ENCODE measurements around the gene CYB561D2. TPM values are rescaled to one million over a fixed set of nuclear protein-coding genes. Genes with fewer than 3 reads are reported as not detected.

The CYB561D2 gene
- polyA plus RNA-seq, 4 donors = 25.8 to 39.1 (median 30.9) TPM

DNA sequence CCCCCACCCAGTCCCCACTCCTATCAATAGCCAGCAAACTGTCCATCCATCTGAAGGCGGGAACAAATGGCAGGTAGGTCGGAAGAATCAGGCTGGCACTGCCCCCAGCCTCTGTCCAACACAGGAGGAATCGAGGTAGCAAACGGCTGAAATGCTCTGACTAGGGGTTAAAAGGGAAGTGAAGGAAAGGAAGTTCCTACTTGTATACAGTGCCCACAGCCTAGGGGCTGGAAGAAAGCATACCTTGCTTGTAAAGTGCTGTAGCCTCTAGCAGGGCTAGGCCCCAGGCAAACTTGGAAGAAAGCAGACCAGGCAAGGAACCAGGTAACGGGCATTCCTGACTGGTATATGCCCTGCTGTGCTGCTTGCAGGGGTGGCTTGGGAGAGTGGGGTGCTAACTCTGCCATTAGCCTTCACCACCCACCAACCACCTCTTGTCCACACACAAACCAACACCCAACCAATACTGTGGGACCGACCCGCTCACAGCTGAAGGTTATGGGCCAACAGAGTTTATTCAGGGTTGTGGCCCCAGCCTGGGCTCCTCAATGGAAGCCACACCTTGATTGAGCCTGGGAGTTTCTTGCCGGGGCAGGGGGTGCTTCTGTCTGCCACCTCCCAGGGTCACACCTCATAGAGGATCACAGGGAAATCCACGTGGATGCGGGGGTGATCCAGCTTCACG, 25.0 kb upstream of the CYB561D2 start:
- Histone ChIP-seq H3K27ac (ENCODE audit: low read depth in 1 of 3, low read length in 2 of 3) (no peak overlapping the region), H3K27me3 (ENCODE audit: control insufficient read depth in 3 of 3, insufficient read depth in 3 of 3, low read length in 3 of 3) (no peaks in the 10 kb centered on the region), H3K4me3 (ENCODE audit: low read depth in 1 of 3, low read length in 3 of 3) (no peak overlapping the region), H3K4me1 (ENCODE audit: control insufficient read depth in 3 of 3, insufficient read depth in 2 of 3, low read depth in 1 of 3, low read length in 2 of 3) (peaks cover 0 to 46% (median 6%) of the 10 kb centered on the region in 3 donors), H3K36me3 (ENCODE audit: control insufficient read depth in 3 of 3, insufficient read depth in 2 of 3, low read depth in 1 of 3, low read length in 3 of 3) (peaks cover 7 to 46% (median 8%) of the 10 kb centered on the region in 3 donors), H3K9me3 (ENCODE audit: control insufficient read depth in 2 of 2, insufficient read depth in 1 of 2, low read depth in 1 of 2, low read length in 1 of 2) (no peaks in the 10 kb centered on the region)
- WGBS, 3 donors = 81 to 89% (median 85%) methylated on average over 11 of the region's 11 CpGs
- DNase-seq (no peak), FAIRE-seq (no peak)

GRCh38 chr3:50326182-50326541, 24.5 kb upstream of the CYB561D2 start:
- no peak overlapping the region for H3K27ac ChIP-seq (ENCODE audit: low read depth in 1 of 3, low read length in 2 of 3)
- H3K9me3 ChIP-seq (ENCODE audit: control insufficient read depth in 2 of 2, insufficient read depth in 1 of 2, low read depth in 1 of 2, low read length in 1 of 2) = no peaks in the 10 kb centered on the region
- H3K36me3 ChIP-seq (ENCODE audit: control insufficient read depth in 3 of 3, insufficient read depth in 2 of 3, low read depth in 1 of 3, low read length in 3 of 3) = peaks cover 8 to 51% (median 11%) of the 10 kb centered on the region in 3 donors
- peaks cover 0 to 46% (median 6%) of the 10 kb centered on the region in 3 donors for H3K4me1 ChIP-seq (ENCODE audit: control insufficient read depth in 3 of 3, insufficient read depth in 2 of 3, low read depth in 1 of 3, low read length in 2 of 3)
- no peaks in the 10 kb centered on the region for H3K27me3 ChIP-seq (ENCODE audit: control insufficient read depth in 3 of 3, insufficient read depth in 3 of 3, low read length in 3 of 3)
- WGBS, 3 donors = 90 to 93% (median 91%) methylated on average over 8 of the region's 8 CpGs
- FAIRE-seq = no peak
- DNase-seq = no peak
- H3K4me3 ChIP-seq (ENCODE audit: low read depth in 1 of 3, low read length in 3 of 3) = no peak overlapping the region

GRCh38 chr3:50327129-50327528, 23.5 kb upstream of the CYB561D2 start:
- H3K9me3 ChIP-seq (ENCODE audit: control insufficient read depth in 2 of 2, insufficient read depth in 1 of 2, low read depth in 1 of 2, low read length in 1 of 2) = no peaks in the 10 kb centered on the region
- H3K36me3 ChIP-seq (ENCODE audit: control insufficient read depth in 3 of 3, insufficient read depth in 2 of 3, low read depth in 1 of 3, low read length in 3 of 3) = peaks cover 14 to 61% (median 14%) of the 10 kb centered on the region in 3 donors
- peak overlapping the region in 1 of 3 donors; percentile 67 for H3K27ac ChIP-seq (ENCODE audit: low read depth in 1 of 3, low read length in 2 of 3)
- H3K4me3 ChIP-seq (ENCODE audit: low read depth in 1 of 3, low read length in 3 of 3) = peak overlapping the region; percentile 89 to 95 (median 95)
- no peaks in the 10 kb centered on the region for H3K27me3 ChIP-seq (ENCODE audit: control insufficient read depth in 3 of 3, insufficient read depth in 3 of 3, low read length in 3 of 3)
- 56 to 76% (median 74%) methylated on average over 4 of the region's 4 CpGs for WGBS, 3 donors
- FAIRE-seq (no peak), DNase-seq (no peak)
- H3K4me1 ChIP-seq (ENCODE audit: control insufficient read depth in 3 of 3, insufficient read depth in 2 of 3, low read depth in 1 of 3, low read length in 2 of 3) = peaks cover 0 to 42% (median 6%) of the 10 kb centered on the region in 3 donors

GRCh38 chr3:50327943-50328691, 22.5 kb upstream of the CYB561D2 start, which contains the start of gene TUSC2:
Gene TUSC2, minus strand, starts transcription at chr3:50328223. Its CDS starts 124 bp downstream, at chr3:50328099.
- 2% methylated on average over 48 to 55 of the region's 55 CpGs for WGBS, 3 donors
- no peaks in the 10 kb centered on the region for H3K9me3 ChIP-seq (ENCODE audit: control insufficient read depth in 2 of 2, insufficient read depth in 1 of 2, low read depth in 1 of 2, low read length in 1 of 2)
- DNase-seq (peak; percentile 99), FAIRE-seq (no peak)
- no peaks in the 10 kb centered on the region for H3K27me3 ChIP-seq (ENCODE audit: control insufficient read depth in 3 of 3, insufficient read depth in 3 of 3, low read length in 3 of 3)
- H3K36me3 ChIP-seq (ENCODE audit: control insufficient read depth in 3 of 3, insufficient read depth in 2 of 3, low read depth in 1 of 3, low read length in 3 of 3) = peaks cover 14 to 70% (median 15%) of the 10 kb centered on the region in 3 donors
- H3K4me1 ChIP-seq (ENCODE audit: control insufficient read depth in 3 of 3, insufficient read depth in 2 of 3, low read depth in 1 of 3, low read length in 2 of 3) = peaks cover 0 to 32% (median 6%) of the 10 kb centered on the region in 3 donors
- H3K4me3 ChIP-seq (ENCODE audit: low read depth in 1 of 3, low read length in 3 of 3) = peak within 1 kb of the TSS; percentile 89 to 95 (median 95)
- peak within 1 kb of the TSS; percentile 64 to 88 (median 67) for H3K27ac ChIP-seq (ENCODE audit: low read depth in 1 of 3, low read length in 2 of 3)

GRCh38 chr3:50330330-50330729, 20.3 kb upstream of the CYB561D2 start:
- no peak for FAIRE-seq
- H3K36me3 ChIP-seq (ENCODE audit: control insufficient read depth in 3 of 3, insufficient read depth in 2 of 3, low read depth in 1 of 3, low read length in 3 of 3) = peaks cover 12 to 77% (median 14%) of the 10 kb centered on the region in 3 donors
- H3K9me3 ChIP-seq (ENCODE audit: control insufficient read depth in 2 of 2, insufficient read depth in 1 of 2, low read depth in 1 of 2, low read length in 1 of 2) = no peaks in the 10 kb centered on the region
- DNase-seq = no peak
- no peak overlapping the region for H3K27ac ChIP-seq (ENCODE audit: low read depth in 1 of 3, low read length in 2 of 3)
- no peaks in the 10 kb centered on the region for H3K27me3 ChIP-seq (ENCODE audit: control insufficient read depth in 3 of 3, insufficient read depth in 3 of 3, low read length in 3 of 3)
- no peak overlapping the region for H3K4me3 ChIP-seq (ENCODE audit: low read depth in 1 of 3, low read length in 3 of 3)
- 93 to 97% (median 96%) methylated on average over 10 of the region's 10 CpGs for WGBS, 3 donors
- peaks cover 0 to 24% (median 9%) of the 10 kb centered on the region in 3 donors for H3K4me1 ChIP-seq (ENCODE audit: control insufficient read depth in 3 of 3, insufficient read depth in 2 of 3, low read depth in 1 of 3, low read length in 2 of 3)

- Histone ChIP-seq H3K27ac (ENCODE audit: low read depth in 1 of 3, low read length in 2 of 3) (no peak overlapping the region), H3K36me3 (ENCODE audit: control insufficient read depth in 3 of 3, insufficient read depth in 2 of 3, low read depth in 1 of 3, low read length in 3 of 3) (peaks cover 12 to 66% (median 14%) of the 10 kb centered on the region in 3 donors), H3K4me1 (ENCODE audit: control insufficient read depth in 3 of 3, insufficient read depth in 2 of 3, low read depth in 1 of 3, low read length in 2 of 3) (peaks cover 0 to 35% (median 9%) of the 10 kb centered on the region in 3 donors), H3K27me3 (ENCODE audit: control insufficient read depth in 3 of 3, insufficient read depth in 3 of 3, low read length in 3 of 3) (no peaks in the 10 kb centered on the region), H3K4me3 (ENCODE audit: low read depth in 1 of 3, low read length in 3 of 3) (no peak overlapping the region), H3K9me3 (ENCODE audit: control insufficient read depth in 2 of 2, insufficient read depth in 1 of 2, low read depth in 1 of 2, low read length in 1 of 2) (no peaks in the 10 kb centered on the region)
- FAIRE-seq = no peak
- 96 to 98% (median 96%) methylated on average over 19 of the region's 19 CpGs for WGBS, 3 donors
- no peak for DNase-seq
These were observed 19.2 kb upstream of the CYB561D2 start for GRCh38 chr3:50331364-50331907.

- H3K36me3 ChIP-seq (ENCODE audit: control insufficient read depth in 3 of 3, insufficient read depth in 2 of 3, low read depth in 1 of 3, low read length in 3 of 3) = peaks cover 12 to 55% (median 14%) of the 10 kb centered on the region in 3 donors
- H3K27me3 ChIP-seq (ENCODE audit: control insufficient read depth in 3 of 3, insufficient read depth in 3 of 3, low read length in 3 of 3) = no peaks in the 10 kb centered on the region
- no peak for FAIRE-seq
- H3K4me3 ChIP-seq (ENCODE audit: low read depth in 1 of 3, low read length in 3 of 3) = no peak overlapping the region
- no peaks in the 10 kb centered on the region for H3K9me3 ChIP-seq (ENCODE audit: control insufficient read depth in 2 of 2, insufficient read depth in 1 of 2, low read depth in 1 of 2, low read length in 1 of 2)
- H3K4me1 ChIP-seq (ENCODE audit: control insufficient read depth in 3 of 3, insufficient read depth in 2 of 3, low read depth in 1 of 3, low read length in 2 of 3) = peaks cover 0 to 23% (median 3%) of the 10 kb centered on the region in 3 donors
- peak overlapping the region in 2 of 3 donors; percentile 32 to 81 for H3K27ac ChIP-seq (ENCODE audit: low read depth in 1 of 3, low read length in 2 of 3)
- WGBS, 3 donors = 62 to 76% (median 71%) methylated on average over 12 of the region's 12 CpGs
- no peak for DNase-seq
These were observed 16.8 kb upstream of the CYB561D2 start for GRCh38 chr3:50333744-50334328.

Measured in small intestine (tissue), 7 donors.